Lung microvascular endothelial cell (primary cell): ENCODE results near the gene ZSWIM6. TPM values are rescaled to one million over a fixed set of nuclear protein-coding genes. Genes with fewer than 3 reads are reported as not detected.

Experiments used
- DNase-seq, 2 donors: peaks; one replicate each; pipeline versions ENCODE4 v3.0.0 to v3.0.0-alpha.2; 2010; ENCODE audit warnings: low read depth in 2 of 2
- total RNA-seq: library from RNA; depleted of rRNA; stranded (reverse); fragments of >200 nt; gene quantifications from 2 replicates; pipeline ENCODE4 v1.2.1, GENCODE V29; 2014

The ZSWIM6 gene
- total RNA-seq, 1 donor from 2014 or later: 13.9 TPM

DNA sequence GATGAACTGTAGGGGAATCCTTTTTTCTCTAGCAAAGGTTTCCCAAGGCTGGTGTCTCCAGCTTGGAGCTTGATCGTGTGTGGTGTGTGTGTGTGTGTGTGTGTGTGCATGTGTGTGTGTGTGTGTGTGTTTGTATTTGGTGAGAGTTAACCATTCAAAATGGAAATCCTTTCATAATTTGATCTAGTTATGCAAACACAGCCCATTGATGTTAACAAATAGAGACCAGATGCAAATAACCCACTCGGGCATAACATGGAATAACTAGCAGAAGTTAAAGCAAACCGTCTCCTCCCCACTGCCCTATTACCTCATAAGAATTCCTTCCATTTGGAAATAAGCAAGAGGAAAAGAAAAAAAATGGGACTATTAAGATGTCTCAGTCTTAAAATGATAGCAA lies 24.9 kb upstream of the ZSWIM6 start:
- no peak for DNase-seq

DNA sequence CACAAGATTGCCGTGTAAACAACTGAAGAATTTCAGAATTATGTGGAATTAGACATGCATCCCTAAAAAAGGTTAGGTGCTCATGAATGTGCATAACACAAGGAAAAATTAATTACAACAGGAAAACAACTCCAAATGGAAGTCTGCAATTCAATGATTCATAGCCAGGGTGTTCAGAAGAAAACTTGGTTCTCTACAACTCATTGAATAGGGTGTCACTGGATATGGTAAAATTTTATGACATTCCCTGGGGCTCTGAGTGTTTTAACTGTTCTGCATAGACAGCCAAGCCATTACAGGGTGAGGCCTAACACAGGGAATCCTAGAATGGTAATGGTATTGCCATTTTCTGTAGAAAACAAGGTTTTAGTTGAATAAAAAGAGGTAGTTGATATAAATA lies 24.4 kb upstream of the ZSWIM6 start:
- no peak for DNase-seq

DNA sequence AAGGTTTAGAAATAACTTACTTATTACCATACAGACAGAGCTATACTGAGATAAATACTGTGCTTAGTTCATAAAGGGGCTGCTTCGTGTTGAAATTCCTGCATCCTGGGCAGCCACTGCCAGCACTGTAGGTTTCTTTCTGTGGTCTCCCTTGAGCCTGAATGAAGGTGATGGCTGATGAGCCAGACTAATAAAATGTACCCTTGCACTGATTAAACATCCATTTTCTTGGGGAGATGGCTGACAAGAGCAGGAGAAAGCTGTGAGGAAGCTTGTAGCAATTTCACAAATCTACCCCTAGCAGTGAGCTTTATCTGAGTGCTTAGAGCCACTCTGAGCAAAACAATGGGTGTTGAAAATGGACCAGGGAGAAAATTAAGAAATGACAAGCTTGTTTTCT lies 23.3 kb upstream of the ZSWIM6 start:
- DNase-seq: no peak

DNA sequence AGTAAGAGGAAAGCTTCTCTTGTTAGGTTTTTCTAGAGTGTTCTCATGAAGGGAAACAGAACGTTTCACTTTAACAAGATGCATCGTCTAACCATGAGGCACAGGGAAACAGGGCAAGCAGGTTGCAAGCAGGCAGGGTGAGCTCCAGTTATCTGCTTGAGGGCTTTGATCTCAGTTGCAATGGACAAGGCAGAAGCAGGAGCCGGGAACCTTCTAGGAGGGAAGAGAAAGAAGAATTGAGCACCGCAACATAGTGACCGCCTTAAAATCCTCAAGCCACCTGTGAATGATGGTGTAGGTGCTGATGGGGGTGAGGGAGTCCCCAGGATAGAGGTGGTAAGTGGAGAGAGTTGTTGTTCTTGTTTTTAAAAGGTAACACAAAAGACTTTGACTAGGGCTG lies 22.9 kb upstream of the ZSWIM6 start:
- no peak for DNase-seq

DNA sequence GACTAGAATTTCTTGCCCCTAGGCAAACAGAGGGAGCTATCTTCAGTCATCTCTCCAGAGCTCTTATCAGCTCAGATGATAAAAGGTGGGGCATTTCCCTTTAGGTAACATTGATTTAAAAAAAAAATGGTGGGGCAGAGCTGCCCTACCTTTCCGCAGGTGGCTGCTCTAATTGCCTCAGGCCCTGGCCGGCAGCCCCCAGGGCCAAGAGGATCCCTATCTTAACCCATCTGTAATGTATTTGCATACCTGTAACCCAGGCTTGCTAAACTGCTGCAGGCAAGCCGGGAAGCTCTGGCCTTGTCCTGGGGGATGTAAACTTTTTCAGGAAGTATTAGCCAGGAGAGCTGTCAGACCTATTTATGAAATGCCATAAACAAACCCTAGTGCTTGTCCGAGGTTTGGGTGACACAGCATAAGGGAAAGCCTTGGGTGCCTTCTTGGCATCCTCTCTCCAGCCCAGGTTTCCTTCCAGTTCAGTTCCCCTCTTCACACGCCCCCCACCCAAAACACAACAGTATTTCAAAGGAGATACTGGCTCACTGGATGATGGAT lies 20.9 kb upstream of the ZSWIM6 start:
- DNase-seq: peak in 1 of 2 donors; percentile 10

DNA sequence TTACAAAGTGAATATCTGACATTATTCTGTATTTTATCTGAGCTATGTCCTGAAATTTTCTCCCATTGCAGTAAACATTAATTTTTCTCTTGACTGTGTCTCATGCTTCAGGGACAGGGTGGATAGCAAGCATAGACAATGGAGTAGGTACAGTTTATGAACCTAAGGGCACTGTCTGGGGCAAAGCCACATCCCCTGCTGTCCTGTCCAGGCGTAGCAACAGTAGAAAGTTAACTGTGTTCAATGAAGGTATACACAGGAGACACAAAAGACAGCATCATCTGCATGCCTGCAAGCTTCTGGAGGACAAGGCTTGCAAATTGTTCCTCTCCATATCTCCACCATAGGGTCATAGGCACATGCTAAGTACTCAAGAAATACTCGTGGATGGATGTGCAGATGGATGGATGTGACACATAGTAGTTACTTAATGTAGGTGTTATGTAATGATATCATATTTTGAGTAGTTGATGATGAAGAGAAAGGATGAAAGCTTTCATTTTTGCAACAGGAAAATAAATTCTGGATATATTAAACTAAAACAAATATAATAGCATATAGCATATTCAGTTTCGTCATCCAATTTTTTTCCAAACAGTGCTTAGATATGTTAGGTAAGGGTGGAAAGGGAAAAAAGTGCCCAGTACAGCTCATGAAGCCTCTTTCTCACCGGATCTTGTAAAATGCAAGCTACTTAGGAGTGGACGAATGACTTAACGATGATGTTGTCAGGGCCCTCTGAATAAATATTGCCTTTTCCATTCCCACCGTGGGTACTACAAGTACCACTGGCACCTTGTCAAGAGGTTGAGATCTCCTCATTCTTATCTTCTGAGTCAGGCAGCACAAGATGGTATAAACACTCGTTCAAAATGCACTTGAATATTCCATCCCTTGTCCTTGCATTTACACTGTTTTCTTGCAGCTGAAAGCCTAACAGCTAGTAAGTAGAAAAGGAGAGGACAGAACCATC lies 19.9 kb upstream of the ZSWIM6 start:
- DNase-seq: peak in 1 of 2 donors; percentile 90

DNA sequence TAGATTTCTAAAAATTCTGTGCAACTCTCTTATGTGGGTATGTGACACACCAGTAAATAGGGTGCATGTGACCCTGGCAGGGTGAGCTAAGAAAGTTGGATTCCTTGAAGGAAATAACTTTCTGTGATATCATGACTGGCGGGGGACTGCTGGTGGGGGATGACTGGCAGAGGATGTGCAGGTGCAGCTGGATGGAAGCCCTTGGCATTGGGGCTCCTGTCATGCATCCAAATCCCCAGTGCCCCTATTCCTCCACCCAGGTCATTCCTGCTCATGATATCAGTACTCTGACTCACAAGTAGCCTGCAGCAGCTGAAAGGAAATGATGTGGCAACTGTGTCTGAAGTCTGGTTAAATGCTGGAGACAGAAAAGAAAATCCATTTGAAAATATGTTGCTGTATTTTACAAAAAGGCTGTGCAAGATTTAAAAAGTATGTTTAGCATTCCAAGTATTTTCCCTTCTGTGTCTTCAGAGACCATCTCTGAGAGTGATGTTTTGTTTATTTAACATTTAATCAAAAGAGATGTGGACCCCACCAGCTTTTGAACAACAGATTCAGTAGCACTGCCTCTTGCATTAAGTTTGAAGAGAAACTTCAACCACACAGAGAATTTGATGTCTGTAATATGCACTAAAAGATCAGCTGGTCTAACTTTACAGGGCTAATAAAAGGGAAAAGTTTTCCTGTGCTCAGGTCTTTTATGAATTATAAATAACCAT lies 17.9 kb upstream of the ZSWIM6 start:
- peak in 1 of 2 donors; percentile 96 for DNase-seq

DNA sequence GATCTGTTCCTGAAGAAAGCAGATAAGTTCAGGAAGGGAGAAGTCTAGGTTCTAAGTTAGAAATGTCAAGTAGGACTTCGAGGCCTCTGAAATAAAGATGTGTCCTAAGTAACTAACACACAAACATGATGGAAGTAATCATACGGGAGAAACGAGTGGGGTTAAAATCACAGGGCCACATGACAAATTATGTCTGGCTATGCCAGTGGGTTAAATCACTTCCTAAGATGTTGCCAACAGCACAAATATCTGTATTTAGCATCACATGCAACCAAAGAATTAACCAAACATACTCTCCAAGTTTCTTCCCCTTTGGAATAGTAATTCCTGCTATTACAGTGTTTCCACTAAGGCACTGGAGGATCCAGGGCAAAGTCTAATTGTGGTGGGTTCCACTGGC lies 13.7 kb upstream of the ZSWIM6 start:
- peak in 1 of 2 donors; percentile 52 for DNase-seq

DNA sequence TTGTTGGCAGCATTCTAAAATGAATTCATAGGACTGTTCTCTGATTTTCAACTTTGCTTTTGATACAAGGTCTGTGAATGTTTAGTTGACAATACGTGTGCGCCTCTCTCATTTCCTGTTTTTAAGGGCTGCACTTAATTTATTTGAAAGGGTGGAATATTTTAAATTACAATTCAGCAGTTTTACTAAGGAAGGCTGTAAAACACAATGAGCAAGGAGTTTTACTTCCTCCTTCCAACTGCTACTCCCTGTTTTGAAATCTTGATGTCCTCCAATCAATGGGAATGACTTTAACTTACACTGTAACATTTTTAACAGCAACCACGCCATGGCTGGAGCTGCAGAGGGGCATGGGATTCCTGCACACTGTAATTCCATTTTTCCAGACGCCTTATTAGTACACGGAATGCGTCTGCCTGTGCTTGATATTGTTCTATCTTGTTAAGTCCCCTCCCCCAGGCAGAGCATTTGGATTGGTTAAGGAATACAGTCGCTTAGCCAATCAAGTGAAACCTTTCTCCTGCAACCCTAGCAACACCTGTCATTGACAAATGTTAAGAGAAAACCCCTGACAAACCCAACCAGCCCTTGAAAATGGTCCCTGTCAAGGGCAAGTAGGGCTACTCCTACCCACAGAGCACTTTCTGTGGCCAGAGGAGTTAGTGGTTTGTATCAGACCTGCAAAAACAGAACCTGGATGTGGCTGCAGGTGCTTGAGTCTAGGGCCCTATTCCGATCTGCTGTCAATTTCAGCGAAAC lies 12.5 kb upstream of the ZSWIM6 start:
- DNase-seq: peak; percentile 50 to 68

DNA sequence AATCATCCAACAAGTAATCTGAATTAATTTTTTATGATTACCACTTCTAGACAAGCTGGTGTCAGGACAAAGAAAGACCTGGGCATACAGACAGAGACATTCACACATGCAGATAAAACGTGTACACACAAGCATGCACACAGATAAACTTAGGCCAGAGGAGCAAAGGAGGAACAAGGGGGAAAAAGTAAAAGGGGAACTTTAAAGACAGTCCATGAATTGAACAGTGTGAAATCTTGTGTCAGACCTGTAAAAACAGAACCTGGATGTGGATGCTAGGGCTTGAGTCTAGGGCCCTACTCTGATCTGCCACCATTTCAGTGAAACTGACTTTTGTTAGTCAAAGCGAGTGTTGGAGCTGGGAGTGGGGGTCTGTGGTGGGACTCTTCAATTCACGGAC lies 11.2 kb upstream of the ZSWIM6 start:
- no peak for DNase-seq

DNA sequence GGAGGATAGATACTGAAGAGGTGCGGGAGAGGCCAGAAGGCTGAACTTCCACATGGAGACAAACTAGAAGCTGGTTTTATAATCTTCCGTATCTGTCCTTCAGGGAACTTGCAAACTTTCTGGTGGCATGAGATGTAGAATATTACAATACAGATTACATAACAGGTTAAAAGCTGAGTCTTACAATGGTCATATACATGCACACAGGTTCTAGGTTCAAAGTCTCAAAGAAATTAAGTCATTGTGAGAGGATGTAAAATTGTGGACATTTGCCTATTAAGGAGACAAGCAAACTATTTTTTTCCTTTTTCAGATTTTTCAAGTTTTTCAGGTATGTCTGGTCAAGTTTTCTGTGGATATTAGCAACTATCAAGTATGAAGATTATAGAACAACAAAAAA lies 10.4 kb upstream of the ZSWIM6 start:
- DNase-seq: no peak

DNA sequence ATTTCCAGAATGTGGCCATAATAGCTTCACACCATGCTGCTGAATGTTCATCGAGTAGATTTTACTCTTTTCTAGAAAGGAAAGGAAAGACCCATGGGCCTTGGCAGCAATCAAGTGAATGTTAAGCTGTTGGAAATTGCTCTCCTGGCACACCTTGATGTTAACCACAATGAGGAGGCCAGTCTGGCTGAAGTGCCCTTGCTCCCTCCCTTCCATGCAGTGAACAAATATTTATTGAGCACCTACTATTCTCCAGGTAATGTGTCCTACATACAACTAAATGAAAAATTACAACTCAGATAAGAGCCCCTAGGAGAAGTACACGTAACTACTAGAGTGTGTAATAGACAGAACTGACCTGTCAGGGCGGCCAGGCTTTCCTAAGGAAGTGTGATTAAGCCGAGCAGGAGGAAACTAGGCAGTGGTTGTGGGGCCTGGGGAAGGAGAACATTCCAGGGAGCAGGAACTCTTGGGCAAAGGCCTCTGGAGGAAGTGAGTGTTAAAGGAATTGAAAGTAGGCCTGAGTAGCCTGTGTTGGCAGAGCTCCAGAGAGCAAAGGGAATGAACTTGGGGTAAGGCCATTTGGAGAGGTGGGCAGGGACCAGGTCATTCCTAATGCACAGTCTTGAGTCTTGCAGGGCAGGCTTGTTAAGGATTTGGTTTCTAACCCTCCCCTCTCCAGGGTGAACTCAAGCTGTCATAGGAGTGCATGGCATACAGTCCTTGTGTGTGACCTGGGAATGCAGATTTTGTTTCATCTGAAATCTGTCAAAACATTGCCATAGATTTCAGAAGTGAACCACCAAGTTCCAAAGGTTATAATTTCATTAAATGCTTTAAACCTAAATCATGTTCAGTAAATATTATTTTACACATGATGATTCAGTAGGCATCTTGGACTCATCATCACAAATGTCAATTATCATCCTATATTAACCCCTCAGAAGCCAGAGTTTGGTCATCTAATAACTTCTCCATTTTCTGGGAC lies 9.0 kb upstream of the ZSWIM6 start:
- DNase-seq: peak in 1 of 2 donors; percentile 94

DNA sequence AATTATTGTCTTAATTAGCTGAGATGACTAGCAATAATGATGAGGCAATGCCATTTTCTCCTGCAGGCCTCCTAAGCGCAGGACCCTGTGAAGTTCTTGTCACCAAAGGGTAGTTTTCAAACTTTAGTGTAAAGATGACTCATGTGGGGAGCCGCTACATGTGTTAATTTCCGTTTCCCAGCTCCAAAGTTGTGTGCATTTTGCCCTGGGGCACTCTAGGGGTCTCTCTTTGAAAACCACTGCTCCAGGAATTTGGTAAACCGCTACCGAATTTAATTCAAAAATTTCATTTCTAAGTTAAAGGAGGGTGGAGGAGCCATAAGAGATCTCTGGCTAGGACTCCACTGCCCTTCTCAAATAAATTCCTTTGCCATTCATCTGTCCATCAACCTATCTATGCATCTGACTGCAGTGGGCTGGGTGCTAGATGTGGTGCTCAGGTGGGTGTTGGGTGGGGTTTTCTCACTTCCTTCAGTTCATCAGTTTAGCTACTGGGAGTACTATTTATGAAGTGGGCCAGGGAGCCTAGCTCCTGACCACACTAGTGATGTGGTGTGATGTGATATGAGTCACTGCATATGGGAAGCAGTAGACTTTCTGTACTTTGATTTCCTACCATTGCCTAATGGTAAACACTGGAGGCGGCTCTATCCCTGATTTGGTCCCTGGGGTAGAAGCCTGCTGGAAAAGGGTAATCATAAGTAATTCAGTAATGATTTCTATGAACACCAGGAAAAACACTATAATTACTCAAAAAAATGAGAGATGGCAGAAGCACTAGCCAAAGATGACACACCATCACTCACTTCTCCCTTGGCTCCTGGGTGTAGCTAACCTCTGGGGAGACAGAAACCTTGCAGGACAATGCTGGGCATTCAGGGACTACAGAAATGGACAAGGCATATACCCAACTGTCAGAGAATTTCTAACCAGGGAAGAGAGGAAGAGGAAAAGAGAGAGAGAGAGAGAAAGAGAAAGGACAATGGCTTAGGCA lies 4.0 kb upstream of the ZSWIM6 start:
- DNase-seq: peak; percentile 54 to 88

DNA sequence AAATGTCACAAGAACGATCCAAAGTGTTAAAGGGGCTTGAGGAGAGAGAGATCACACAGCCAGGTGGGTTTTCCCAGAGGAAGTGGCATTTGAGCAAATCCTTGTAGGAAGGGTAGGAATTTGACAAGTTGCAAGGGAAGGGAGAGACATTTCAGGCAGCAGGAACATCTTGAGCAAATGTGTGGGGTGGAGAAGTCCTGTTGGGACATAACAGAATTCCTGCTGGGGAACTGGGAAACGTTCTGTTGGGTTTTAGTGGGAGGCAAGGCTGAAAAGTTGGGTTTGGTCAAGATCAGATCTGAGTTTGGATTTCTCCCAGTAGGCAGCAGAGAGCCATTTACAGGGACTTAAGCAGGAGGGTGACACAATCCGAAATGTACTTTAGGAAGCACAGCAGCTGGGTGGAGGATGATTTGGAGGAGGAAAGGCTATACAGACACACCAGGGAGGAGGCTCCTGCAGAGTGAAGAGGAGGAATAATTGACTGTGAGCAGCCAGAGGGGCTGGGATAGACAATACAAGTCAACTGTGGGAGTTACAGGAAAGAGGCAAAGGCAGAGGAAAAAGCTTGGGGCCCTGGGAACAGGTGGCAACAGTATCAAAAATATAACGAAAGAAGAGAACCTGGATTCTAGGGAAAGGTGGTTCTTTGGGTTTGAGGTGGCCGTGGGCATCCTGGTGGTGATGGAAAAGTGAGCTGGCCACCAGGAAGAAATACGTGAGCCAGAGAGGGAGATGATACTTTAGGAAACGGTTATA lies 3.1 kb upstream of the ZSWIM6 start:
- DNase-seq: no peak

DNA sequence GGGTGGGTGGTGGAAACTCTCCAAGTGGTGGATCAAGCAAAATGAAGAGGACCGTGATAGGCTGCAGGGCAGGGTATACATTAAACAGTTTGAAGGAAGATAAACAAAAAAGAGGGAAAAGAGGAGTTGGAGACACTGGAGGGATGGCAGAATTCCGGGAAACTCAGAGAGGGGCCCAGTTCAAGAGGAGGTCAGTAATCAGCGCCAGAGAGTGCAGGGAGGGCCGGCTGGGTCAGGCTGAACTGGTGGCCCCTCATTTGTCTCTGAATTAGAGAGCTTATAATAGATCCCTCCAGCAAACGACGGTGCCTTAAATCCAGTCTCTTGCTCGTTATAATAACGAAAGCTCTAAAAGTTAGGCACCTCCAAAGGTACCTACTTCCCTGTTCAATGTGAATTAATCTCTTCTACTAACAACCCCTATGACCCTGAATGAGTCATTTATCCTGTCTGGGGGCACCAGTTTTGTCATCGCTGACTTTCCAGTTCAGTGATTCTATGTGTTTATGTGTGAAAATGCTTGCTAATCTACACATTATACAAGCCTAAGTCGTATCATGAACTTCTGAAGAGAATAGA lies 2.4 kb upstream of the ZSWIM6 start:
- peak; percentile 72 to 80 for DNase-seq

DNA sequence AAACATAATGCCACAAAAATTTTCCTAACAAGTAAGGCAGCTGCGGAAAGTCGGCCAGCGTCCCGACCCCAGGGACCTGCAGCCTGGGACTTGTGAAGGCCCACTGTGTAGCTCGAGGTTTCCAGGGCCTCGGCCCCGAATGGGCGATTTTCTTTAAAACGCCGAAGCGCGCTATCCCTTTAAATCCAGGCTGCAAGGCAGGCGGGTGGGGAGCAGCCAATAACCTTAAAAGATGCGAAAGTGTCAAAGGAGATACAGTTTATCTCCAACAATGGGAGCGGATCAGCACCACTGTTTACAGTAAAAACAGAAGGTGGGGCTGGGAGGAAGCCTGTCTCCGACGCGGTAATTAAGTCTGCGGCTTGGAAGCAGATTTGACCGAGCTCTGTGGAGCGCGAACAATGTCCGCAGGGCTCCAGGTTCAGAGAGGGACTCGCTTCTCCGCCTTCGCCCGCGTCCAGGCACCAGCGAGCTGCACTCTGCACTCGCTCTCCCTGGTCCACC lies 1.7 kb upstream of the ZSWIM6 start:
- DNase-seq: peak; percentile 57 to 64

DNA sequence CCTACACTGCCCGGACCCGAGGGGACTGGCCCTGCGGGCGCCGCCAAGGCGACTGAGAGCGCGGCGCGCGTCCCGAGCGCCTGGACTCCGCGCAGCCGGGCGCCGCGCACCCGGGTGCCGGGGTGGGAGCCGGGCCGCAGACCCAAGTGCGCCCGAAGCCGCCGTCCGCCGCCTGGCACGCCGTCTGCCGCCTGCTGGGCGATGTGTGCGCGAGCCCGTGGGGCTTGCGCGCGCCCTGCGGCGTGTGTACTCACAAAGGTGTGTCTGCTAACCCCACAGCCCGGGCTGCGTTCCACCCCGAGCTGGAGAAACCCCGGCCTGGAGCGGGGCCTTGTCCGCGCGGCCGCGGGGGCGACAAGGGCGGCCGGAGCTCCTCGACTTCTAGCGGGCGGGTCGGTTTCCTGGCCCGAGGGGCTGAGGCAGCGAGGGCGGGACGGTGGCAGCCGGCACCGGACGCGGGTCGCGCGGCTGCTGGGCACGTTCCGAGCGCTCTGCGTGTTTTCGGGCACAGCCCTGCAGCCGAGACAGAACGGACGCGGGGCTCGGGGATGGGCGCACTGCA lies 1.1 kb upstream of the ZSWIM6 start:
- DNase-seq: peak; percentile 87 to 89
